ENCODE measurements around the gene ABAT. TPM values are rescaled to one million over a fixed set of nuclear protein-coding genes. Genes with fewer than 3 reads are reported as not detected.

The ABAT gene
- total RNA-seq, 1 experiment from 2014 or later, result 4.7 TPM

GRCh38 chr16:8639694-8640093, 34.7 kb upstream of the ABAT start:
- CTCF ChIA-PET, result no interaction called here
- H3K9me3 ChIP-seq (ENCODE audit: control insufficient read depth in 1 of 2, insufficient read depth in 1 of 2, low read depth in 1 of 2, low read length in 2 of 2), result no peaks in the 10 kb centered on the region
- peaks cover 27 to 48% of the 10 kb centered on the region in 2 experiments; a peak in 3 of 4 replicates for H3K36me3 ChIP-seq (ENCODE audit: control insufficient read depth in 1 of 2, insufficient read depth in 2 of 2, low read length in 2 of 2)

GRCh38 chr16:8641671-8642070, 32.7 kb upstream of the ABAT start:
- no peak for ATAC-seq
- DNase-seq (ENCODE audit: low read depth, low spot score), result no peak
- Histone ChIP-seq H4K20me1 (ENCODE audit: insufficient read depth) (no peaks in the 10 kb centered on the region), H3K79me2 (ENCODE audit: insufficient read depth, low read length) (no peaks in the 10 kb centered on the region), H3K4me1 (ENCODE audit: control insufficient read depth in 1 of 2, insufficient read depth in 2 of 2, low read length in 2 of 2) (no peaks in the 10 kb centered on the region), H2AFZ (ENCODE audit: low read depth, low read length, poor library complexity, severe bottlenecking) (no peak overlapping the region), H3K4me2 (ENCODE audit: low read length) (no peak overlapping the region), H3K9me3 (ENCODE audit: control insufficient read depth in 1 of 2, insufficient read depth in 1 of 2, low read depth in 1 of 2, low read length in 2 of 2) (no peaks in the 10 kb centered on the region), H3K27ac (ENCODE audit: low read depth, low read length) (no peak overlapping the region), H3K27me3 (ENCODE audit: insufficient read depth, low read length) (no peaks in the 10 kb centered on the region), H3K9me2 (ENCODE audit: insufficient read depth) (no peaks in the 10 kb centered on the region), H3K36me3 (ENCODE audit: control insufficient read depth in 1 of 2, insufficient read depth in 2 of 2, low read length in 2 of 2) (peaks cover 32 to 41% of the 10 kb centered on the region in 2 experiments; a peak in 3 of 4 replicates), H3K4me3 (replicated peaks in 1 of 2; ENCODE audit: low read depth in 1 of 2, low read length in 2 of 2) (no peak overlapping the region), H3K9ac (ENCODE audit: low read length) (no peak overlapping the region)
- no peak for TF ChIP-seq YY1 (IDR thresholded peaks at IDR 0.05; ENCODE audit: extremely low read depth, insufficient replicate concordance, low read depth, low read length)
- TF ChIP-seq CBX3 (IDR thresholded peaks at IDR 0.05; ENCODE audit: low read depth), result no peak
- RAD21 ChIA-PET (ENCODE audit: low non-redundant PET in 1 of 2, low total read pairs in 2 of 2, uncharacterized antibody in 2 of 2, unreplicated experiment in 2 of 2), result no interaction called here
- intact Hi-C loops (cut with micrococcal nuclease), result no loop called here
- POLR2A ChIA-PET, result no interaction called here
- no TSS peak for BruUV-seq (replicated peaks)
- CTCF ChIA-PET, result no interaction called here

More at GRCh38 chr16:8639694-8640093, 34.7 kb upstream of the ABAT start:
- no peaks in the 10 kb centered on the region for H4K20me1 ChIP-seq (ENCODE audit: insufficient read depth)
- H3K4me2 ChIP-seq (ENCODE audit: low read length), result no peak overlapping the region
- ChIA-PET RAD21 (ENCODE audit: low non-redundant PET in 1 of 2, low total read pairs in 2 of 2, uncharacterized antibody in 2 of 2, unreplicated experiment in 2 of 2) (no interaction called here), POLR2A (no interaction called here)
- H3K9ac ChIP-seq (ENCODE audit: low read length), result no peak overlapping the region
- H2AFZ ChIP-seq (ENCODE audit: low read depth, low read length, poor library complexity, severe bottlenecking), result no peak overlapping the region
- no TSS peak for BruUV-seq (replicated peaks)
- no peak for TF ChIP-seq ZBTB33 (IDR thresholded peaks at IDR 0.05; ENCODE audit: extremely low read depth, insufficient replicate concordance, low read length)
- no peak for TF ChIP-seq CEBPB (IDR thresholded peaks at IDR 0.05; ENCODE audit: low read depth)
- H3K4me3 ChIP-seq (replicated peaks in 1 of 2; ENCODE audit: low read depth in 1 of 2, low read length in 2 of 2), result no peak overlapping the region
- no peaks in the 10 kb centered on the region for H3K4me1 ChIP-seq (ENCODE audit: control insufficient read depth in 1 of 2, insufficient read depth in 2 of 2, low read length in 2 of 2)
- no peak overlapping the region for H3K27ac ChIP-seq (ENCODE audit: low read depth, low read length)
- DNase-seq (ENCODE audit: low read depth, low spot score) (no peak), ATAC-seq (no peak)
- intact Hi-C loops (cut with micrococcal nuclease), result no loop called here
- H3K27me3 ChIP-seq (ENCODE audit: insufficient read depth, low read length), result no peaks in the 10 kb centered on the region
- H3K79me2 ChIP-seq (ENCODE audit: insufficient read depth, low read length), result 0 out of 2 replicates have a peak, but pooled peaks cover 3% of the 10 kb centered on the region
- H3K9me2 ChIP-seq (ENCODE audit: insufficient read depth), result no peaks in the 10 kb centered on the region
